Islet of Langerhans (tissue), 1 donor: ENCODE measurements around the gene VSTM4.

ENCODE experiments used
- FAIRE-seq: peaks from one replicate; lab custom pipeline; 2011; peaks lifted over from hg19 to GRCh38; lab: Jason Lieb, UNC

VSTM4 gene

GRCh38 chr10:49070701-49071100 is 44.6 kb downstream of the VSTM4 start:
- FAIRE-seq = no peak

- FAIRE-seq = no peak
These were observed 46.6 kb downstream of the VSTM4 start for GRCh38 chr10:49068672-49069217.

- FAIRE-seq = no peak
These were observed 47.1 kb downstream of the VSTM4 start for GRCh38 chr10:49068209-49068608.

- FAIRE-seq = no peak
These were observed 48.2 kb downstream of the VSTM4 start for GRCh38 chr10:49066944-49067730.

- no peak for FAIRE-seq
These were observed 53.1 kb downstream of the VSTM4 start for GRCh38 chr10:49062229-49062628.

- no peak for FAIRE-seq
These were observed 53.7 kb downstream of the VSTM4 start for GRCh38 chr10:49061667-49062066.

- FAIRE-seq = no peak
These were observed 56.7 kb downstream of the VSTM4 start for GRCh38 chr10:49058463-49059255.

GRCh38 chr10:49057231-49057880 is 58.0 kb downstream of the VSTM4 start:
- no peak for FAIRE-seq

- no peak for FAIRE-seq
These were observed 59.0 kb downstream of the VSTM4 start for GRCh38 chr10:49056356-49056755.

GRCh38 chr10:49055221-49055849 is 60.0 kb downstream of the VSTM4 start:
- FAIRE-seq = no peak

GRCh38 chr10:49054753-49055152 is 60.6 kb downstream of the VSTM4 start:
- FAIRE-seq = no peak

GRCh38 chr10:49053998-49054692 is 61.2 kb downstream of the VSTM4 start:
- FAIRE-seq = no peak

- FAIRE-seq = no peak
These were observed 62.0 kb downstream of the VSTM4 start for GRCh38 chr10:49053053-49053997.

- FAIRE-seq = no peak
These were observed 63.3 kb downstream of the VSTM4 start for GRCh38 chr10:49052069-49052468.

- no peak for FAIRE-seq
These were observed 64.4 kb downstream of the VSTM4 start for GRCh38 chr10:49050906-49051305.

GRCh38 chr10:49050366-49050765 is 65.0 kb downstream of the VSTM4 start:
- no peak for FAIRE-seq

GRCh38 chr10:49049660-49050059 is 65.7 kb downstream of the VSTM4 start:
- no peak for FAIRE-seq

GRCh38 chr10:49047128-49047639 is 68.1 kb downstream of the VSTM4 start:
- FAIRE-seq = no peak

- FAIRE-seq = no peak
These were observed 70.8 kb downstream of the VSTM4 start for GRCh38 chr10:49044293-49045193.
